K562 (cell line): Measurements from ENCODE around the gene ANKRD60. TPM values are rescaled to one million over a fixed set of nuclear protein-coding genes. Genes with fewer than 3 reads are reported as not detected.

ENCODE experiments used
- ATAC-seq: fragments of 200-7000 bp; cut with Tn5 transposase; 3 replicates; pipeline ENCODE4 v1.9.1; 2020; ENCODE audit warnings: moderate library complexity
- BruUV-seq: library from RNA; stranded (reverse); fragments of 400-500 nt; replicated peaks from 2 replicates; lab custom pipeline; 2021; lab: Mats Ljungman, UMichigan
- CTCF ChIA-PET: fragments of 300-600 bp; formaldehyde crosslinking; extraction: SDS; loops from one replicate; lab custom pipeline; 2021; ENCODE audit warnings: low intra/inter-chr PET ratio; lab: Yijun Ruan, JAX
- POLR2A ChIA-PET: fragments of 300-600, 350-650 bp; sonication (Branson Sonifier 250); formaldehyde crosslinking; extraction: SDS; loops from one replicate; lab custom pipeline; 2021; ENCODE audit warnings: antibody characterized with exemption, inconsistent platforms; lab: Yijun Ruan, JAX
- DNase-seq, 4 experiments: peaks; one replicate each; pipeline versions ENCODE4 v3.0.0 to v3.0.0-alpha.2; 2011 to 2018; ENCODE audit warnings: low spot score in 3 of 4, mixed read lengths in 3 of 4; ENCODE audit errors: extremely low read depth in 1 of 4
- FAIRE-seq: peaks from 2 replicates; lab custom pipeline; 2011; peaks lifted over from hg19 to GRCh38; lab: Jason Lieb, UNC
- H2AFZ ChIP-seq: 2 replicates; pipeline ENCODE4 v1.6.0; 2011; ENCODE audit warnings: low read depth, low read length, control low read depth, inconsistent platforms
- H3K27ac ChIP-seq: fragments of 200-600 bp; 3 replicates; pipeline ENCODE4 v1.8.0; 2011; ENCODE audit warnings: low read depth, mild to moderate bottlenecking, control low read depth, inconsistent platforms, low read length, moderate library complexity, mixed read lengths; ENCODE audit errors: extremely low read depth
- H3K27me3 ChIP-seq, 2 experiments: fragments of 300-600 bp in 1 of 2; 2 replicates in 1 of 2; 3 replicates in 1 of 2; pipeline versions ENCODE4 v1.6.0 to v1.8.0; 2011; ENCODE audit warnings: inconsistent platforms in 2 of 2, low read length in 2 of 2, mild to moderate bottlenecking in 1 of 2, mixed read lengths in 1 of 2, moderate library complexity in 1 of 2; ENCODE audit not compliant: control insufficient read depth in 2 of 2, insufficient read depth in 2 of 2
- H3K36me3 ChIP-seq: fragments of 300-600 bp; 3 replicates; pipeline ENCODE4 v1.8.0; 2011; ENCODE audit warnings: mild to moderate bottlenecking, low read length, inconsistent platforms; ENCODE audit not compliant: control insufficient read depth, insufficient read depth
- H3K4me1 ChIP-seq, 2 experiments: fragments of 200-600 bp in 1 of 2; replicated peaks in 1 of 2; 2 replicates in 1 of 2; 3 replicates in 1 of 2; pipeline versions ENCODE4 v1.5.1 to v1.8.0; 2011; ENCODE audit warnings: inconsistent platforms in 2 of 2, low read length in 2 of 2, mild to moderate bottlenecking in 1 of 2, mixed read lengths in 1 of 2, moderate library complexity in 1 of 2; ENCODE audit not compliant: control insufficient read depth in 2 of 2, insufficient read depth in 2 of 2
- H3K4me2 ChIP-seq: 2 replicates; pipeline ENCODE4 v1.6.1; 2011; ENCODE audit warnings: low read length, control low read depth, inconsistent platforms, mixed read lengths; ENCODE audit not compliant: insufficient read depth
- H3K4me3 ChIP-seq: fragments of 200-600 bp; sonication (generic), shearing (Covaris generic); 2 replicates; pipeline ENCODE4 v1.5.1; 2016; ENCODE audit warnings: control low read depth, inconsistent platforms
- H3K79me2 ChIP-seq: fragments of 200-600 bp; 3 replicates; pipeline ENCODE4 v1.8.0; 2011; ENCODE audit warnings: low read length, inconsistent platforms; ENCODE audit not compliant: control insufficient read depth, insufficient read depth
- H3K9ac ChIP-seq, 2 experiments: 2 replicates each; pipeline versions ENCODE4 v1.6.0 to v1.6.1; 2011; ENCODE audit warnings: low read depth in 2 of 2, low read length in 2 of 2, control low read depth in 1 of 2, inconsistent platforms in 1 of 2, mild to moderate bottlenecking in 1 of 2, mixed read lengths in 1 of 2; ENCODE audit not compliant: insufficient read depth in 1 of 2
- H3K9me1 ChIP-seq: one replicate; pipeline ENCODE4 v1.6.0; 2011; ENCODE audit warnings: inconsistent platforms, mild to moderate bottlenecking, low read length, moderate library complexity; ENCODE audit not compliant: control insufficient read depth, insufficient read depth
- H3K9me3 ChIP-seq: replicated peaks from 2 replicates; pipeline ENCODE4 v1.5.1; 2011; ENCODE audit warnings: low read depth, low read length, inconsistent platforms; ENCODE audit not compliant: control insufficient read depth, insufficient read depth
- H4K20me1 ChIP-seq: replicated peaks from 2 replicates; pipeline ENCODE4 v1.6.1; 2011; ENCODE audit warnings: low read length, inconsistent platforms, mixed read lengths; ENCODE audit not compliant: control insufficient read depth, insufficient read depth
- MTA2 ChIP-seq: fragments of 450-650 bp; IDR thresholded peaks from 2 replicates; pipeline ENCODE4 v1.6.1; 2016; ENCODE audit warnings: low read depth
- NR2C1 ChIP-seq, 2 experiments: fragments of 450-650 bp; IDR thresholded peaks; 2 replicates each; pipeline ENCODE4 v1.6.1; 2017; ENCODE audit warnings: mild to moderate bottlenecking in 2 of 2, antibody characterized with exemption in 1 of 2, inconsistent platforms in 1 of 2, missing compliant biosample characterization in 1 of 2, missing genetic modification characterization in 1 of 2
- SMARCE1 ChIP-seq: fragments of 450-650 bp; IDR thresholded peaks from 2 replicates; pipeline ENCODE4 v1.7.1; 2016; ENCODE audit warnings: mild to moderate bottlenecking
- SOX6 ChIP-seq: fragments of 450-650 bp; IDR thresholded peaks from 2 replicates; pipeline ENCODE4 v1.6.1; 2014; ENCODE audit warnings: mild to moderate bottlenecking
- TFAM ChIP-seq: fragments of 250-450 bp; sonication (Bioruptor Pico); conservative IDR thresholded peaks from 2 replicates; pipeline ENCODE4 v1.5.0; 2021; ENCODE audit warnings: mild to moderate bottlenecking, moderate library complexity
- ZNF121 ChIP-seq: sonication (generic); formaldehyde crosslinking; conservative IDR thresholded peaks from 2 replicates; pipeline ENCODE4 v1.8.0; 2022; ENCODE audit warnings: missing genetic modification reagents
- ZNF518B ChIP-seq: fragments of 250-450 bp; sonication (Bioruptor Pico); IDR thresholded peaks from 2 replicates; pipeline ENCODE4 v1.5.0; 2021; ENCODE audit warnings: mild to moderate bottlenecking, moderate library complexity
- ZNF764 ChIP-seq: fragments of 250-450 bp; sonication (Bioruptor Pico); IDR thresholded peaks from 2 replicates; pipeline ENCODE4 v1.4.0; 2020; ENCODE audit warnings: low read depth, mild to moderate bottlenecking, moderate library complexity
- WGBS: fragments of 100-300 bp; shearing (Covaris generic); methylation state at CpG from one replicate; pipeline ENCODE4 v1.1.6; 2016; ENCODE audit warnings: low coverage, mixed read lengths; ENCODE audit not compliant: insufficient coverage; ENCODE audit errors: missing lambda C conversion rate; 5-methylcytosine and 5-hydroxymethylcytosine counted together
- in situ Hi-C: fragments of 300-500 bp; cut with MboI; formaldehyde crosslinking; loops from 4 replicates; pipeline ENCODE4 v1.15.0; 2018; ENCODE audit warnings: inconsistent platforms, mixed read lengths
- intact Hi-C: fragments of 100-400 bp; cut with micrococcal nuclease; formaldehyde crosslinking; loops from 2 replicates; pipeline ENCODE4 v1.14.2; 2022
- polyA plus RNA-seq, 8 experiments: library from polyadenylated mRNA; depleted of rRNA in 4 of 8; stranded (reverse) in 5 of 8; unstranded in 3 of 8; fragments of >200 nt; fragmentation: Nextera tagmentation in 2 of 8; fragmentation: Illumina TruSeq in 1 of 8; extraction: Ambion mirVana in 2 of 8; extraction: Trizol in 1 of 8; gene quantifications; 2 replicates each; pipeline versions ENCODE4 v1.2.1 to v1.2.3, GENCODE V29; 2011 to 2014; ENCODE audit warnings: inconsistent platforms in 1 of 8, missing spikeins in 1 of 8
- total RNA-seq, 7 experiments: library from RNA; depleted of rRNA in 6 of 7; stranded (reverse); fragments of >200 nt in 6 of 7; fragmentation: Illumina TruSeq in 2 of 7; extraction: Trizol in 2 of 7; gene quantifications; 2 replicates each; pipeline versions ENCODE4 v1.2.1 to v1.2.3, GENCODE V29; 2011 to 2021; ENCODE audit warnings: low replicate concordance in 1 of 7
- TF ChIP-seq, protein P1 (sequence below): sonication (generic); formaldehyde crosslinking; IDR thresholded peaks from 2 replicates; pipeline ENCODE4 v1.8.0; 2023; ENCODE audit warnings: mild to moderate bottlenecking, missing genetic modification reagents
- TF ChIP-seq, protein P2 (sequence below): fragments of 450-650 bp; IDR thresholded peaks from 2 replicates; pipeline ENCODE4 v1.6.1; 2017; ENCODE audit warnings: antibody characterized with exemption, mild to moderate bottlenecking
- TF ChIP-seq, protein P3 (sequence below): IDR thresholded peaks from 2 replicates; pipeline ENCODE4 v1.6.1; 2011; ENCODE audit not compliant: insufficient read length; ENCODE audit errors: extremely low read depth

The ANKRD60 gene
- total and polyA plus RNA-seq, 9 of the 15 experiments (the other 6 are each of a cell fraction or from before 2014, with no cell fraction given), result not detected

DNA sequence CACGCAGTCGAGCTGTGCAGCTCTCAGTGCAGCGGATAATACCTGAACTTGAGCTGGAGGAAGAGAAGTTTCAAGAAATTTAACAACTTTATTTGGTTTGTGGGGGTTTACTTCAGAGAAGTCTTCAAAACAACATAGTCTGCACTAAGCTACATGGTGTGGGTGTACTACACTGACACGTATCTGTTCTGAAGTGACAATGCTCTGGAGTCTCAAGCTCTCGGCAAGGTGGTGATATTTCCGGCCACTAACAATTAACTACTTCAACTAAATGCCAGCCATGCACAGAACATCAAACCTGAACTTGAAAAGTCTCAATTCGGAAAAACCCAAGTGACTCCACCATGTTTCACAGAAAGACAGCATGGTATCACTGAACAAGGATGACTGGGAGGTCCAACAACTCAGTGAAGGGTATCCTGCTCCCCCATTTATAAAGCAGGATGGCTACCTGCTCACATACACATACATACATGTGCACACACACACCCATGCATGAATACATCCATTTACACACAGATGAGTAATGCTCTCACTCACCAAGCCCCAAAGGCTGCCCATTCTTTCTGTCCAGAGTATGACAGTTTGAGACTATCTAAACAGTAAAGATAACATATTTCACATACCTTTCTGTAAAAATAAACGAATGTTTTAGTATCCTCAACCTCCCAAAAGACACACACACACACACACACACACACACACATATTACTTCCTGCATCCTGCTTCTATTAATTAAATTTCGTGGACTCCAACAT, 15.4 kb upstream of the ANKRD60 start:
- FAIRE-seq (peak; percentile 58), ATAC-seq (no peak), DNase-seq (no peak)
- Histone ChIP-seq H3K9ac (no peak overlapping the region), H4K20me1 (no peaks in the 10 kb centered on the region), H3K27ac (no peak overlapping the region), H3K9me3 (no peaks in the 10 kb centered on the region), H3K79me2 (no peaks in the 10 kb centered on the region), H3K4me3 (no peak overlapping the region), H3K27me3 (no peaks in the 10 kb centered on the region), H3K4me1 (no peaks in the 10 kb centered on the region), H2AFZ (no peak overlapping the region), H3K9me1 (no peaks in the 10 kb centered on the region), H3K4me2 (no peak overlapping the region), H3K36me3 (peaks cover 22% of the 10 kb centered on the region; the same call in 2 of the 3 replicates)
- in situ Hi-C loops (loop anchor here (25.0 kb wide), 2 partner anchors 393 to 568 kb away; no protein-coding TSS in a partner anchor), intact Hi-C loops (no loop called here)
- ChIA-PET POLR2A (interaction anchor here (1.0 to 1.1 kb wide), 2 partner anchors 8 to 27 kb away, joined by 3 read pairs; no protein-coding TSS in a partner anchor), CTCF (no interaction called here)
- WGBS, result 68% methylated on average over 9 of the region's 9 CpGs
- BruUV-seq, result no TSS peak
- TF ChIP-seq ZNF518B (CRISPR knock-in tag), result no peak
- no peak for TF ChIP-seq MTA2
- no peak for TF ChIP-seq TFAM (CRISPR knock-in tag)
- no peak for TF ChIP-seq SMARCE1
- TF ChIP-seq, protein P1, sequence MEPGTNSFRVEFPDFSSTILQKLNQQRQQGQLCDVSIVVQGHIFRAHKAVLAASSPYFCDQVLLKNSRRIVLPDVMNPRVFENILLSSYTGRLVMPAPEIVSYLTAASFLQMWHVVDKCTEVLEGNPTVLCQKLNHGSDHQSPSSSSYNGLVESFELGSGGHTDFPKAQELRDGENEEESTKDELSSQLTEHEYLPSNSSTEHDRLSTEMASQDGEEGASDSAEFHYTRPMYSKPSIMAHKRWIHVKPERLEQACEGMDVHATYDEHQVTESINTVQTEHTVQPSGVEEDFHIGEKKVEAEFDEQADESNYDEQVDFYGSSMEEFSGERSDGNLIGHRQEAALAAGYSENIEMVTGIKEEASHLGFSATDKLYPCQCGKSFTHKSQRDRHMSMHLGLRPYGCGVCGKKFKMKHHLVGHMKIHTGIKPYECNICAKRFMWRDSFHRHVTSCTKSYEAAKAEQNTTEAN, result no peak
- TF ChIP-seq, protein P2, sequence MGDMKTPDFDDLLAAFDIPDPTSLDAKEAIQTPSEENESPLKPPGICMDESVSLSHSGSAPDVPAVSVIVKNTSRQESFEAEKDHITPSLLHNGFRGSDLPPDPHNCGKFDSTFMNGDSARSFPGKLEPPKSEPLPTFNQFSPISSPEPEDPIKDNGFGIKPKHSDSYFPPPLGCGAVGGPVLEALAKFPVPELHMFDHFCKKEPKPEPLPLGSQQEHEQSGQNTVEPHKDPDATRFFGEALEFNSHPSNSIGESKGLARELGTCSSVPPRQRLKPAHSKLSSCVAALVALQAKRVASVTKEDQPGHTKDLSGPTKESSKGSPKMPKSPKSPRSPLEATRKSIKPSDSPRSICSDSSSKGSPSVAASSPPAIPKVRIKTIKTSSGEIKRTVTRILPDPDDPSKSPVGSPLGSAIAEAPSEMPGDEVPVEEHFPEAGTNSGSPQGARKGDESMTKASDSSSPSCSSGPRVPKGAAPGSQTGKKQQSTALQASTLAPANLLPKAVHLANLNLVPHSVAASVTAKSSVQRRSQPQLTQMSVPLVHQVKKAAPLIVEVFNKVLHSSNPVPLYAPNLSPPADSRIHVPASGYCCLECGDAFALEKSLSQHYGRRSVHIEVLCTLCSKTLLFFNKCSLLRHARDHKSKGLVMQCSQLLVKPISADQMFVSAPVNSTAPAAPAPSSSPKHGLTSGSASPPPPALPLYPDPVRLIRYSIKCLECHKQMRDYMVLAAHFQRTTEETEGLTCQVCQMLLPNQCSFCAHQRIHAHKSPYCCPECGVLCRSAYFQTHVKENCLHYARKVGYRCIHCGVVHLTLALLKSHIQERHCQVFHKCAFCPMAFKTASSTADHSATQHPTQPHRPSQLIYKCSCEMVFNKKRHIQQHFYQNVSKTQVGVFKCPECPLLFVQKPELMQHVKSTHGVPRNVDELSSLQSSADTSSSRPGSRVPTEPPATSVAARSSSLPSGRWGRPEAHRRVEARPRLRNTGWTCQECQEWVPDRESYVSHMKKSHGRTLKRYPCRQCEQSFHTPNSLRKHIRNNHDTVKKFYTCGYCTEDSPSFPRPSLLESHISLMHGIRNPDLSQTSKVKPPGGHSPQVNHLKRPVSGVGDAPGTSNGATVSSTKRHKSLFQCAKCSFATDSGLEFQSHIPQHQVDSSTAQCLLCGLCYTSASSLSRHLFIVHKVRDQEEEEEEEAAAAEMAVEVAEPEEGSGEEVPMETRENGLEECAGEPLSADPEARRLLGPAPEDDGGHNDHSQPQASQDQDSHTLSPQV, result no peak
- TF ChIP-seq ZNF121 (CRISPR knock-in tag), result no peak
- TF ChIP-seq SOX6, result no peak
- TF ChIP-seq, protein P3, sequence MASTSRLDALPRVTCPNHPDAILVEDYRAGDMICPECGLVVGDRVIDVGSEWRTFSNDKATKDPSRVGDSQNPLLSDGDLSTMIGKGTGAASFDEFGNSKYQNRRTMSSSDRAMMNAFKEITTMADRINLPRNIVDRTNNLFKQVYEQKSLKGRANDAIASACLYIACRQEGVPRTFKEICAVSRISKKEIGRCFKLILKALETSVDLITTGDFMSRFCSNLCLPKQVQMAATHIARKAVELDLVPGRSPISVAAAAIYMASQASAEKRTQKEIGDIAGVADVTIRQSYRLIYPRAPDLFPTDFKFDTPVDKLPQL, result no peak
- TF ChIP-seq ZNF764, result no peak
- TF ChIP-seq NR2C1 (IDR thresholded peaks at IDR 0.05), result no peak
- no peak for TF ChIP-seq NR2C1 (tag; IDR thresholded peaks at IDR 0.05)
